SH-SY5Y (cell line): Measurements from ENCODE around the gene POLR1F.

Experiments
- GATA2 ChIP-seq: IDR thresholded peaks from 2 replicates; pipeline ENCODE4 v1.6.1; 2011; ENCODE audit warnings: mild to moderate bottlenecking, low read depth, low read length
- GATA3 ChIP-seq: IDR thresholded peaks from 2 replicates; pipeline ENCODE4 v1.6.1; 2011; ENCODE audit warnings: low read depth, mild to moderate bottlenecking, low read length, moderate library complexity

GRCh38 chr7:19677180-19677579 lies 31.7 kb downstream of the POLR1F start:
- TF ChIP-seq GATA3 (no peak), GATA2 (no peak)
